ENCODE measurements around the gene FERMT2.
A peak's percentile ranks its signal among the peaks of the same experiment; 100 is the strongest.
"Not testable (repeated sequence)": the region's sequence is repeated elsewhere in the genome, so short reads cannot be mapped to it uniquely, and the experiment has no call there.

The FERMT2 gene

DNA sequence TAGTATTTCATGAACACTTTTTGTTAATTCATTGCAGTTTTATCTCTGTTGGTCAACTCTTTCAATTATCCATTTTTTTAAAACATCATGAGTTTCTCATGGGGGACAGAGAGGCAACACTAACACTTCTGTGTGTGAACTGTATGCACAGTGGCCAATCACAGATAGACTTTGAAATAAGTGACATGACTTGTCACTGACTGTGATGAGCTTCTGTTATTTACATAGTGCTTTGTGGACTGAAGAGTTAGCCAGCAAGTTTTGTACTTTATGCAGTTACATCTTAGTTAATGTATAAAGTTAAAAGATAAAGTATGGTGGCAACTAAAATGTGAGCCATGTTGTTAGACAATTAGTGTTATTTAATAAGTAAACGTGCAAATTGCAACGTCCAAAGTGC lies 16.1 kb downstream of the FERMT2 start:
- no peak for DNase-seq (ENCODE audit: low spot score)
- TF ChIP-seq, protein P1, sequence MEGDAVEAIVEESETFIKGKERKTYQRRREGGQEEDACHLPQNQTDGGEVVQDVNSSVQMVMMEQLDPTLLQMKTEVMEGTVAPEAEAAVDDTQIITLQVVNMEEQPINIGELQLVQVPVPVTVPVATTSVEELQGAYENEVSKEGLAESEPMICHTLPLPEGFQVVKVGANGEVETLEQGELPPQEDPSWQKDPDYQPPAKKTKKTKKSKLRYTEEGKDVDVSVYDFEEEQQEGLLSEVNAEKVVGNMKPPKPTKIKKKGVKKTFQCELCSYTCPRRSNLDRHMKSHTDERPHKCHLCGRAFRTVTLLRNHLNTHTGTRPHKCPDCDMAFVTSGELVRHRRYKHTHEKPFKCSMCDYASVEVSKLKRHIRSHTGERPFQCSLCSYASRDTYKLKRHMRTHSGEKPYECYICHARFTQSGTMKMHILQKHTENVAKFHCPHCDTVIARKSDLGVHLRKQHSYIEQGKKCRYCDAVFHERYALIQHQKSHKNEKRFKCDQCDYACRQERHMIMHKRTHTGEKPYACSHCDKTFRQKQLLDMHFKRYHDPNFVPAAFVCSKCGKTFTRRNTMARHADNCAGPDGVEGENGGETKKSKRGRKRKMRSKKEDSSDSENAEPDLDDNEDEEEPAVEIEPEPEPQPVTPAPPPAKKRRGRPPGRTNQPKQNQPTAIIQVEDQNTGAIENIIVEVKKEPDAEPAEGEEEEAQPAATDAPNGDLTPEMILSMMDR (IDR thresholded peaks at IDR 0.05; ENCODE audit: borderline replicate concordance, control extremely low read depth, extremely low read depth, insufficient read depth, missing control alignments): no peak
- in situ Hi-C loops (cut with MboI; ENCODE audit: low sequenced_read_pairs, unreplicated experiment): no loop called here

DNA sequence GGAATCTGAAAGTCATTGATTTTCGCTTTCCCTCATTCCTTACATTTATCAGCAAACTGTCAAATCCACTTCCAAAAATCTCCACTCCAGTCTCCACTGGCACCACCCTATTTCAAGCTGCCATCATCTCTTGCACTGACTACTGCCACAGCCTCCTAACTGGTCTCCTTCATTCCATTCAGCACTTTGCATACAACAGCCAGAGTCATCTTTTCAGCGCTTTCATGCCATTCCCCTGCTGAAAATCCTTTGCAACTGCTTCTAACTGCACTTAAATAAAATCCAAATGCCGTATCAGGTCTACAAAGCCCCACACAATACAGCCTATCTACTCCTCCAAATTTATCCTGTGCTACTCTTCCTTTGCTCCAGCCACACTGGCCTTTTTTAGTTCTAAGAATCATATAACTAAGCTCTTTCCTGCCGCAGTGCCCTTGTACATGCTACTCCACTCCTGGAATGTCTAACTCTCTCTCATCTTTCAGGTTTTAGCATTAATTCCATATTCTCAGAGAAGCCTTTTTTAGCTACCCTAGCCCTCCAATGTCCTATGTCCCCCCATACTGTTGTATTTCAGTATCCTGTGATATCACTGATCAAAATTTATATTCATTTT lies 21.6 kb downstream of the FERMT2 start:
- TF ChIP-seq, protein P1 (IDR thresholded peaks at IDR 0.05; ENCODE audit: borderline replicate concordance, control extremely low read depth, extremely low read depth, insufficient read depth, missing control alignments): no peak
- no peak for DNase-seq (ENCODE audit: low spot score)
- in situ Hi-C loops (cut with MboI; ENCODE audit: low sequenced_read_pairs, unreplicated experiment): no loop called here

DNA sequence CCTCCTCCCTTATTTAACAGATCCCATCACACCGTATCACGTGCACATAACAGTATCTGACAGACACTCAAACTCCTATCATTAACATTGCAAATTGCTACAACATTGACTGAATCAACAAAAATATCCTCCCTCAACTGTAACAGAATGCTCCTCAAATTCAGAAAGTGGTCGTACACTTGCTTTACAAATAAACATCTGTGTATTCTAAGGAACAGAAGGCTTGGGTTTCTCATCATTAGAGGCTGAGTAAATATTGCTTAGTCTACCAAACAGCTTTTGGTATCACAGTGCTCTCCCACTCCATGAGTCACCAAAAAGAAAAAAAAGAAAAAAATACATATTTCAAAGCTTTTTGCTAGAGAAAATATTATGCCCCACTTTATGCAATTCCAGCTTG lies 23.9 kb downstream of the FERMT2 start:
- TF ChIP-seq, protein P1 (IDR thresholded peaks at IDR 0.05; ENCODE audit: borderline replicate concordance, control extremely low read depth, extremely low read depth, insufficient read depth, missing control alignments): no peak
- DNase-seq (ENCODE audit: low spot score): no peak
- in situ Hi-C loops (cut with MboI; ENCODE audit: low sequenced_read_pairs, unreplicated experiment): no loop called here

DNA sequence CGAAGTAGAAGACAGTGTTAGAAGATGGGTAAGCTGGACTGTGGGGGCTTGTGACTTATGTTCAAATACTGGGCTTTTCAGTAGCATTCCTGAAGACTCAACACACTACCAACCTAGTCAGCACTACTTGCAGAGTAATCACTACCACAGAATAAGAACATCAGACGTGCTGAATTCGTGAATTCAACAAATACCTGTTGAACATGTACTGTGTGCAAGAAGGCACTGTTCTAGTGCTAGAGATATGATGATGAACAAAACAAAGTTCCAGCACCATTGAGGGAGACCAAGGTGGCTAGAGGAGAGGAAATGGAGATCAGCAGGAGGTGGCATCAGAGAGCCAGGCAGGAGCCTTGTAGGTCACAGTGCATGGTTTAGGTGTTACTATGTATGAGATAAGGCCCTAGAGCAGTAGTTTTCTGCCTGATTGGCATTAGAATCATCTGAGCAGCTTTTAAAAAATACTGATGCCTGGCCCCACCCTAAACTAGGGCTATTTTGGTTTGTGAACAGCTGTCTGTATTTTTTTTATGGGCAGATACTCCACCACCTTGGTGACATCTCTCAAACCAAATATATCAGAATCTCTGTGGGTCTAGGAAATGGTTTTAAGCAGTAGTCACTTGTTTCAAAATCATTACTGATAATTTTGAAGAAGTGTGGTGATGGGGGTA lies 26.8 kb downstream of the FERMT2 start:
- DNase-seq (ENCODE audit: low spot score): no peak
- TF ChIP-seq, protein P1 (IDR thresholded peaks at IDR 0.05; ENCODE audit: borderline replicate concordance, control extremely low read depth, extremely low read depth, insufficient read depth, missing control alignments): peak; percentile 4
- in situ Hi-C loops (cut with MboI; ENCODE audit: low sequenced_read_pairs, unreplicated experiment): no loop called here

DNA sequence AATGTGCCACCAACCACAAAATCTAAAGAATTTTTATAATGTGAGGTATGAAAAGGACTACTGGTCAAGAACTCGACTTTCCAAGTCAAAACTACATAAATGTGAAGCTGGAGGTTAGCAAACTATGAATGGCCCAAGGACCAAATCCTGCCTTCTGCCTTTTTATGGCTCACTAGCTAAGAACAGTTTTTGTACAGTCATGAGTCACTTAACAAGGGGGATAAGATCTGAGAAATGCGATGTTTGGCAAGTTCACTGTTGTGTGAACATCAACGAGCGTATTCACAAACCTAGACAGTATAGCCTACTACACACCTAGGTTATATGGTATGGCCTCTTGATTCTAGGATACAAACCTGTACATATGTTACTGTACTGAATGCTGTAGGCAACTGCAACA lies 28.2 kb downstream of the FERMT2 start:
- no peak for DNase-seq (ENCODE audit: low spot score)
- in situ Hi-C loops (cut with MboI; ENCODE audit: low sequenced_read_pairs, unreplicated experiment): no loop called here
- TF ChIP-seq, protein P1 (IDR thresholded peaks at IDR 0.05; ENCODE audit: borderline replicate concordance, control extremely low read depth, extremely low read depth, insufficient read depth, missing control alignments): no peak

DNA sequence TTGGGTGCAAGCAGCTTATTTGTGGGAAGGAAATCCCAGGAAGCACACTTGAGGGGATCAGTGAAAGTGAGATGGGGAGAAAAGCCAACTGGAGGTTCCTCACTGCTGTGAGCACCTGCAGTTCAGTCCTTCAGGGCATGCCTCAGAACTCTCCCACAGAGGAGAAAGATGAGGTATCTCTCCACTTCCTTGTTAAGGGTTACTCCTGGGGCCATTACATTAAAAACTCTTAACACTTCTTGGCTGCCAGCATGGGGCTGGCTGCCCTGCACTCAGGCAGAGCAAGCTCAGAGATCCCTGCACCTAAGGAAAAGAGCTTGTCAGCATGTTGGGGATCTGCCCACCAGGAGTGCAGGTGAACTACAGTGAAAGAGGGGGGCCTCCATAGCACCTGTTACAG lies 28.8 kb downstream of the FERMT2 start:
- no peak for DNase-seq (ENCODE audit: low spot score)
- TF ChIP-seq, protein P1 (IDR thresholded peaks at IDR 0.05; ENCODE audit: borderline replicate concordance, control extremely low read depth, extremely low read depth, insufficient read depth, missing control alignments): no peak
- in situ Hi-C loops (cut with MboI; ENCODE audit: low sequenced_read_pairs, unreplicated experiment): no loop called here

DNA sequence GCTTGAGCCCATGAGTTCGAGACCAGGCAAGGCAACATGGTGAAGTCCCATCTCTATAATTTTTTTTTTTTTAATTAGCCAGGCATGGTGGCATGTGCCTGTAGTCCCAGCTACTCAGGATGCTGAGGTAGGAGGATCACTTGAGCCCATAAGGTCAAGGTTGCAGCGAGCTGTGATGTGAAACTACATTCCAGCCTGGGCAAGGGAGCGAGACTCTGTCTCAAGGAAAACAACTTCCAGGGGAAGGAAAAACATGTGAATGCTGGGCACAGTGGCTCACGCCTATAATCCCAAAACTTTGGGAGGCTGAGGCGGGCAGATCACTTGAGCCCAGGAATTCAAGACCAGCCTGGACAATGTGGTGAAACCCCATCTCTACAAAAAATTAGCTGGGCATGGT lies 30.4 kb downstream of the FERMT2 start:
- in situ Hi-C loops (cut with MboI; ENCODE audit: low sequenced_read_pairs, unreplicated experiment); DNase-seq (ENCODE audit: low spot score): not testable (repeated sequence)

Data from GM13976 (cell line).